GM12878 (cell line): Measurements from ENCODE around the gene ZBTB6. TPM values are rescaled to one million over a fixed set of nuclear protein-coding genes. Genes with fewer than 3 reads are reported as not detected.

ENCODE experiments used
- ATAC-seq: fragments of 200-7000 bp; cut with Tn5 transposase; 3 replicates; pipeline ENCODE4 v1.9.1; 2020; ENCODE audit warnings: mild to moderate bottlenecking, moderate library complexity
- BruUV-seq: library from RNA; stranded (reverse); fragments of 400-500 nt; replicated peaks from 2 replicates; lab custom pipeline; 2021; lab: Mats Ljungman, UMichigan
- CTCF ChIA-PET: fragments of 300-600 bp; sonication (Branson Sonifier 250); formaldehyde crosslinking; extraction: SDS; loops from one replicate; lab custom pipeline; 2021; ENCODE audit warnings: inconsistent platforms; lab: Yijun Ruan, JAX
- POLR2A ChIA-PET: fragments of 350-600 bp; formaldehyde crosslinking; extraction: SDS; loops from one replicate; lab custom pipeline; 2021; ENCODE audit warnings: inconsistent platforms; lab: Charles Lee
- RAD21 ChIA-PET: fragments of 300-600 bp; sonication (Branson Sonifier 250); formaldehyde crosslinking; loops from one replicate; lab custom pipeline; 2023; ENCODE audit warnings: antibody characterized with exemption; ENCODE audit not compliant: unreplicated experiment; lab: Charles Lee
- SMC1A ChIA-PET: fragments of 300-600 bp; sonication (Branson Sonifier 250); formaldehyde crosslinking; loops from one replicate; lab custom pipeline; 2023; ENCODE audit not compliant: unreplicated experiment, uncharacterized antibody; lab: Charles Lee
- DNase-seq: peaks from one replicate; pipeline ENCODE4 v3.0.0-alpha.2; 2011; ENCODE audit warnings: low read depth, low spot score
- FAIRE-seq: peaks from 3 replicates; lab custom pipeline; 2011; peaks lifted over from hg19 to GRCh38; lab: Jason Lieb, UNC
- H2AFZ ChIP-seq: 2 replicates; pipeline ENCODE4 v1.6.0; 2011; ENCODE audit warnings: low read depth, low read length, control low read depth; ENCODE audit not compliant: control insufficient read depth
- H3K27ac ChIP-seq: 2 replicates; pipeline ENCODE4 v1.5.1; 2011; ENCODE audit warnings: control low read depth; ENCODE audit not compliant: control insufficient read depth, insufficient read depth
- H3K27me3 ChIP-seq, 2 experiments: replicated peaks in 1 of 2; 2 replicates each; pipeline versions ENCODE4 v1.6.0 to v1.6.1; 2011; ENCODE audit warnings: low read length in 1 of 2; ENCODE audit not compliant: control insufficient read depth in 2 of 2, insufficient read depth in 2 of 2
- H3K36me3 ChIP-seq, 2 experiments: 2 replicates each; pipeline ENCODE4 v1.5.1; 2011; ENCODE audit warnings: low read length in 1 of 2; ENCODE audit not compliant: control insufficient read depth in 2 of 2, insufficient read depth in 2 of 2
- H3K4me1 ChIP-seq: 2 replicates; pipeline ENCODE4 v1.6.1; 2011; ENCODE audit warnings: mild to moderate bottlenecking, low read length, moderate library complexity, mixed read lengths; ENCODE audit not compliant: control insufficient read depth, insufficient read depth
- H3K4me2 ChIP-seq: 2 replicates; pipeline ENCODE4 v1.6.0; 2011; ENCODE audit warnings: control low read depth; ENCODE audit not compliant: control insufficient read depth, insufficient read depth
- H3K4me3 ChIP-seq: fragments of 200-600 bp; sonication (generic); 2 replicates; pipeline ENCODE4 v1.5.1; 2016
- H3K79me2 ChIP-seq: 2 replicates; pipeline ENCODE4 v1.6.0; 2011; ENCODE audit warnings: low read length; ENCODE audit not compliant: control insufficient read depth, insufficient read depth
- H3K9ac ChIP-seq: 2 replicates; pipeline ENCODE4 v1.8.0; 2011; ENCODE audit warnings: low read length, control low read depth, mixed read lengths; ENCODE audit not compliant: control insufficient read depth, insufficient read depth
- H3K9me3 ChIP-seq: replicated peaks from 3 replicates; pipeline ENCODE4 v1.5.1; 2011; ENCODE audit warnings: mild to moderate bottlenecking, low read length; ENCODE audit not compliant: control insufficient read depth, insufficient read depth
- H4K20me1 ChIP-seq: 2 replicates; pipeline ENCODE4 v1.6.0; 2011; ENCODE audit not compliant: control insufficient read depth, insufficient read depth
- BRCA1 ChIP-seq: IDR thresholded peaks from 2 replicates; pipeline ENCODE4 v1.6.1; 2011; ENCODE audit warnings: low read depth, low read length, improper control_type of control experiment
- GABPA ChIP-seq: IDR thresholded peaks from 2 replicates; pipeline ENCODE4 v1.6.1; 2014; ENCODE audit warnings: antibody characterized with exemption, low read depth, mild to moderate bottlenecking, inconsistent platforms
- HDGF ChIP-seq: fragments of 450-650 bp; IDR thresholded peaks from 2 replicates; pipeline ENCODE4 v1.6.1; 2016; ENCODE audit warnings: antibody characterized with exemption
- MYB ChIP-seq: fragments of 150-350 bp; IDR thresholded peaks from 2 replicates; pipeline ENCODE4 v1.6.1; 2014; ENCODE audit warnings: mild to moderate bottlenecking, low read depth, low read length, borderline replicate concordance
- NFIC ChIP-seq: IDR thresholded peaks from 2 replicates; pipeline ENCODE4 v1.6.1; 2012; ENCODE audit warnings: low read depth, mild to moderate bottlenecking, inconsistent platforms, low read length, moderate library complexity
- SMAD1 ChIP-seq: fragments of 450-650 bp; IDR thresholded peaks from 2 replicates; pipeline ENCODE4 v1.6.1; 2018; ENCODE audit warnings: mild to moderate bottlenecking, low read depth; ENCODE audit not compliant: partially characterized antibody
- SUZ12 ChIP-seq: fragments of 200-600 bp; sonication (generic); IDR thresholded peaks from one replicate; pipeline ENCODE4 v1.6.1; 2018; ENCODE audit warnings: antibody characterized with exemption, mild to moderate bottlenecking; ENCODE audit not compliant: unreplicated experiment
- WRNIP1 ChIP-seq: IDR thresholded peaks from 2 replicates; pipeline ENCODE4 v1.6.1; 2011; ENCODE audit warnings: low read depth, low read length, improper control_type of control experiment, borderline replicate concordance
- ZBTB40 ChIP-seq: fragments of 450-650 bp; IDR thresholded peaks from 2 replicates; pipeline ENCODE4 v1.6.1; 2016; ENCODE audit warnings: mild to moderate bottlenecking, moderate library complexity, borderline replicate concordance
- WGBS: methylation state at CpG from one replicate; pipeline ENCODE4 v1.1.6; 2016; ENCODE audit warnings: low lambda C conversion rate; ENCODE audit not compliant: insufficient replicate concordance, insufficient coverage; ENCODE audit errors: missing lambda C conversion rate; 5-methylcytosine and 5-hydroxymethylcytosine counted together
- in situ Hi-C: fragments of 300-500 bp; cut with MboI; formaldehyde crosslinking; loops from 9 replicates; pipeline ENCODE4 v1.14.3; 2018; ENCODE audit warnings: mixed read lengths
- intact Hi-C: fragments of 100-400 bp; cut with micrococcal nuclease; formaldehyde crosslinking; loops from one replicate; pipeline ENCODE4 v1.14.2; 2022; ENCODE audit not compliant: unreplicated experiment
- polyA plus RNA-seq, 11 experiments: library from polyadenylated mRNA; depleted of rRNA in 4 of 11; unstranded in 6 of 11; stranded (reverse) in 5 of 11; fragments of >200 nt; fragmentation: Nextera tagmentation in 4 of 11; fragmentation: Illumina TruSeq in 1 of 11; extraction: Ambion mirVana in 4 of 11; extraction: Trizol in 1 of 11; gene quantifications; 1 replicate in 1 of 11; 2 replicates in 10 of 11; pipeline versions ENCODE4 v1.2.1 to v1.2.3, GENCODE V29; 2011 to 2016; ENCODE audit warnings: inconsistent platforms in 2 of 11, missing spikeins in 2 of 11, low read depth in 1 of 11
- total RNA-seq, 4 experiments: library from RNA; depleted of rRNA in 3 of 4; stranded (reverse); fragments of >200 nt in 3 of 4; fragmentation: Illumina TruSeq in 1 of 4; extraction: Trizol in 1 of 4; gene quantifications; 2 replicates each; pipeline versions ENCODE4 v1.2.1 to v1.2.3, GENCODE V29; 2013 to 2021

ZBTB6 gene
- total and polyA plus RNA-seq, 10 of the 15 experiments (the other 5 are each of a cell fraction or from before 2014, with no cell fraction given), result 1.7 to 11.5 (median 7.0) TPM

GRCh38 chr9:122939601-122940000, 26.5 kb upstream of the ZBTB6 start:
- 74% methylated on average over 4 of the region's 4 CpGs for WGBS
- Histone ChIP-seq H2AFZ (no peak overlapping the region), H3K4me2 (no peak overlapping the region), H3K79me2 (peaks cover 41% of the 10 kb centered on the region), H3K27me3 (no peaks in the 10 kb centered on the region), H3K27ac (no peak overlapping the region), H3K4me1 (peaks cover 9% of the 10 kb centered on the region; the same call in 1 of the 2 replicates), H3K36me3 (peaks cover 0 to 19% of the 10 kb centered on the region in 2 experiments; a peak in 1 of 4 replicates), H3K9ac (no peak overlapping the region), H3K9me3 (no peaks in the 10 kb centered on the region), H3K4me3 (no peak overlapping the region), H4K20me1 (no peaks in the 10 kb centered on the region)
- ChIA-PET RAD21 (interaction anchor here (1.7 to 4.3 kb wide), 4 partner anchors 9 to 51 kb away, joined by 6 to 34 read pairs (median 15); partner anchors contain the start of genes RC3H2, ZBTB26 and ZBTB6), CTCF (interaction anchor here (1.3 to 1.4 kb wide), 3 partner anchors 8 to 476 kb away, joined by 3 to 7 read pairs (median 3); partner anchors contain the start of gene ZBTB26), POLR2A (interaction anchor here (1.0 to 4.2 kb wide), 6 partner anchors 8 to 41 kb away, joined by 3 to 53 read pairs (median 18); partner anchors contain the start of genes RC3H2, ZBTB26 and ZBTB6), SMC1A (interaction anchor here (1.1 to 4.1 kb wide), 7 partner anchors 7 to 51 kb away, joined by 3 to 19 read pairs (median 12); partner anchors contain the start of genes ZBTB26 and ZBTB6)
- TF ChIP-seq SUZ12 (no peak), MYB (no peak), ZBTB40 (no peak), BRCA1 (no peak), HDGF (no peak), WRNIP1 (no peak), SMAD1 (no peak), NFIC (no peak), GABPA (no peak)
- FAIRE-seq, result no peak
- DNase-seq, result no peak
- in situ Hi-C loops (no loop called here), intact Hi-C loops (no loop called here)
- ATAC-seq, result no peak
- BruUV-seq, result no TSS peak
